B cell (primary cell): ENCODE results near the gene SDK1.

Experiments
- EZH2 ChIP-seq: IDR thresholded peaks from 2 replicates; pipeline ENCODE4 v1.6.1; 2012; ENCODE audit warnings: borderline replicate concordance, low read depth, mild to moderate bottlenecking, moderate library complexity, low read length; ENCODE audit not compliant: insufficient read depth, poor library complexity, severe bottlenecking
- TF ChIP-seq, protein P1 (sequence below): fragments of 200-600 bp; IDR thresholded peaks from one replicate; pipeline ENCODE4 v1.8.0; 2022; ENCODE audit warnings: antibody characterized with exemption, mild to moderate bottlenecking

GRCh38 chr7:3616306-3616705, 315.3 kb downstream of the SDK1 start:
- no peak for TF ChIP-seq EZH2
- TF ChIP-seq, protein P1, sequence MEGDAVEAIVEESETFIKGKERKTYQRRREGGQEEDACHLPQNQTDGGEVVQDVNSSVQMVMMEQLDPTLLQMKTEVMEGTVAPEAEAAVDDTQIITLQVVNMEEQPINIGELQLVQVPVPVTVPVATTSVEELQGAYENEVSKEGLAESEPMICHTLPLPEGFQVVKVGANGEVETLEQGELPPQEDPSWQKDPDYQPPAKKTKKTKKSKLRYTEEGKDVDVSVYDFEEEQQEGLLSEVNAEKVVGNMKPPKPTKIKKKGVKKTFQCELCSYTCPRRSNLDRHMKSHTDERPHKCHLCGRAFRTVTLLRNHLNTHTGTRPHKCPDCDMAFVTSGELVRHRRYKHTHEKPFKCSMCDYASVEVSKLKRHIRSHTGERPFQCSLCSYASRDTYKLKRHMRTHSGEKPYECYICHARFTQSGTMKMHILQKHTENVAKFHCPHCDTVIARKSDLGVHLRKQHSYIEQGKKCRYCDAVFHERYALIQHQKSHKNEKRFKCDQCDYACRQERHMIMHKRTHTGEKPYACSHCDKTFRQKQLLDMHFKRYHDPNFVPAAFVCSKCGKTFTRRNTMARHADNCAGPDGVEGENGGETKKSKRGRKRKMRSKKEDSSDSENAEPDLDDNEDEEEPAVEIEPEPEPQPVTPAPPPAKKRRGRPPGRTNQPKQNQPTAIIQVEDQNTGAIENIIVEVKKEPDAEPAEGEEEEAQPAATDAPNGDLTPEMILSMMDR: no peak
